Measurements from ENCODE around the gene ZFPM1.

Gene ZFPM1

GRCh38 chr16:88435437-88436355 is 17.4 kb upstream of the ZFPM1 start:
- Histone ChIP-seq H3K79me2 (ENCODE audit: insufficient read depth, low read length) (no peaks in the 10 kb centered on the region), H3K9me3 (ENCODE audit: insufficient read depth, low read length) (no peaks in the 10 kb centered on the region), H3F3A (ENCODE audit: insufficient read depth) (no peaks in the 10 kb centered on the region), H3K9me2 (replicated peaks; ENCODE audit: insufficient read depth, low read length) (no peaks in the 10 kb centered on the region), H3K4me2 (ENCODE audit: low read depth, low read length, poor library complexity, severe bottlenecking) (no peak overlapping the region), H3K27me3 (ENCODE audit: low read length) (no peaks in the 10 kb centered on the region), H3K27ac (ENCODE audit: low read depth, low read length) (no peak overlapping the region), H2AFZ (ENCODE audit: low read depth, low read length, severe bottlenecking) (no peak overlapping the region), H3K9ac (ENCODE audit: low read length) (no peak overlapping the region), H4K20me1 (ENCODE audit: low read depth, low read length) (no peaks in the 10 kb centered on the region), H3K4me3 (ENCODE audit: insufficient read depth, low read length, poor library complexity, severe bottlenecking) (no peak overlapping the region), H3K36me3 (ENCODE audit: low read length) (no peaks in the 10 kb centered on the region)
- no peak for TF ChIP-seq EZH2phosphoT487 (conservative IDR thresholded peaks at IDR 0.05; ENCODE audit: low read length)
- no peak for TF ChIP-seq CTCF (IDR thresholded peaks at IDR 0.05; ENCODE audit: insufficient read depth, low read length, poor library complexity, severe bottlenecking)

DNA sequence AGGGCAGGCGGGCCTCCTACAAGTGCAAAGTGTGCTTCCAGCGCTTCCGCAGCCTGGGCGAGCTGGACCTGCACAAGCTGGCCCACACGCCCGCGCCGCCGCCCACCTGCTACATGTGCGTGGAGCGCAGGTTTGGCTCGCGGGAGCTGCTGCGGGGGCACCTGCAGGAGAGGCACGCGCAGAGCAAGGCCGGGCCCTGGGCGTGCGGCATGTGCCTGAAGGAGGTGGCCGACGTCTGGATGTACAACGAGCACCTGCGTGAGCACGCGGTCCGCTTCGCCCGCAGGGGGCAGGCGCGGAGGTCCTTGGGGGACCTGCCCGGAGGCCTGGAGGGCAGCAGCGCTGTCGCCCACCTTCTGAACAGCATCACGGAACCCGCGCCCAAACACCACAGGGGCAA is 16.3 kb upstream of the ZFPM1 start:
- no peak overlapping the region for H3K9ac ChIP-seq (ENCODE audit: low read length)
- H3K79me2 ChIP-seq (ENCODE audit: insufficient read depth, low read length): no peaks in the 10 kb centered on the region
- no peaks in the 10 kb centered on the region for H3K9me3 ChIP-seq (ENCODE audit: insufficient read depth, low read length)
- no peak overlapping the region for H3K4me2 ChIP-seq (ENCODE audit: low read depth, low read length, poor library complexity, severe bottlenecking)
- no peaks in the 10 kb centered on the region for H3K36me3 ChIP-seq (ENCODE audit: low read length)
- H2AFZ ChIP-seq (ENCODE audit: low read depth, low read length, severe bottlenecking): no peak overlapping the region
- no peak overlapping the region for H3K27ac ChIP-seq (ENCODE audit: low read depth, low read length)
- no peak overlapping the region for H3K4me3 ChIP-seq (ENCODE audit: insufficient read depth, low read length, poor library complexity, severe bottlenecking)
- no peaks in the 10 kb centered on the region for H4K20me1 ChIP-seq (ENCODE audit: low read depth, low read length)
- no peaks in the 10 kb centered on the region for H3K9me2 ChIP-seq (replicated peaks; ENCODE audit: insufficient read depth, low read length)
- TF ChIP-seq EZH2phosphoT487 (conservative IDR thresholded peaks at IDR 0.05; ENCODE audit: low read length): no peak
- no peak for TF ChIP-seq CTCF (IDR thresholded peaks at IDR 0.05; ENCODE audit: insufficient read depth, low read length, poor library complexity, severe bottlenecking)
- H3F3A ChIP-seq (ENCODE audit: insufficient read depth): no peaks in the 10 kb centered on the region
- H3K27me3 ChIP-seq (ENCODE audit: low read length): no peaks in the 10 kb centered on the region

DNA sequence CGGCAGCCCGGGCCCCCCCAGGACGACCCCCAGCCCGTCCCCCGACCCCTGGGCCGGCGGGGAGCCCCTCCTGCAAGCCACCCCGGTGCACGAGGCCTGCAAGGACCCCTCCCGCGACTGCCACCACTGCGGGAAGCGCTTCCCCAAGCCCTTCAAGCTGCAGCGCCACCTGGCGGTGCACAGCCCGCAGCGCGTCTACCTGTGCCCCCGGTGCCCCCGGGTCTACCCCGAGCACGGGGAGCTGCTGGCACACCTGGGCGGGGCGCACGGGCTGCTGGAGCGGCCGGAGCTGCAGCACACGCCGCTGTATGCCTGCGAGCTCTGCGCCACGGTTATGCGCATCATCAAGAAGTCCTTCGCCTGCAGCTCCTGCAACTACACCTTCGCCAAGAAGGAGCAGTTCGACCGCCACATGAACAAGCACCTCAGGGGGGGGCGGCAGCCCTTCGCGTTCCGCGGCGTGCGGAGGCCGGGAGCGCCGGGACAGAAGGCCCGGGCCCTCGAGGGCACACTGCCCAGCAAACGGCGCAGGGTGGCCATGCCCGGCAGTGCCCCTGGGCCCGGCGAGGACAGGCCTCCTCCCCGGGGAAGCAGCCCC is 15.6 kb upstream of the ZFPM1 start:
- Histone ChIP-seq H3K9ac (ENCODE audit: low read length) (no peak overlapping the region), H3K4me2 (ENCODE audit: low read depth, low read length, poor library complexity, severe bottlenecking) (no peak overlapping the region), H2AFZ (ENCODE audit: low read depth, low read length, severe bottlenecking) (no peak overlapping the region), H3K79me2 (ENCODE audit: insufficient read depth, low read length) (no peaks in the 10 kb centered on the region), H3K9me3 (ENCODE audit: insufficient read depth, low read length) (no peaks in the 10 kb centered on the region), H3K4me3 (ENCODE audit: insufficient read depth, low read length, poor library complexity, severe bottlenecking) (no peak overlapping the region), H4K20me1 (ENCODE audit: low read depth, low read length) (no peaks in the 10 kb centered on the region), H3K36me3 (ENCODE audit: low read length) (no peaks in the 10 kb centered on the region), H3K27ac (ENCODE audit: low read depth, low read length) (no peak overlapping the region), H3K27me3 (ENCODE audit: low read length) (no peaks in the 10 kb centered on the region), H3F3A (ENCODE audit: insufficient read depth) (no peaks in the 10 kb centered on the region), H3K9me2 (replicated peaks; ENCODE audit: insufficient read depth, low read length) (no peaks in the 10 kb centered on the region)
- TF ChIP-seq CTCF (IDR thresholded peaks at IDR 0.05; ENCODE audit: insufficient read depth, low read length, poor library complexity, severe bottlenecking) (peak; percentile 83), EZH2phosphoT487 (conservative IDR thresholded peaks at IDR 0.05; ENCODE audit: low read length) (no peak)

Data from SU-DHL-6 (cell line).